Measurements from ENCODE around the gene MAIP1.

- TF ChIP-seq CTCF (IDR thresholded peaks at IDR 0.05; ENCODE audit: low read depth, low read length, poor library complexity, severe bottlenecking) (peak; percentile 42), EZH2phosphoT487 (IDR thresholded peaks at IDR 0.05; ENCODE audit: borderline replicate concordance, low read length) (no peak)
Measured at GRCh38 chr2:199940373-199940772, 15.0 kb upstream of the MAIP1 start.
